NK-92 (cell line): Measurements from ENCODE around the gene DIS3L2.
"Not testable (repeated sequence)": the region's sequence is repeated elsewhere in the genome, so short reads cannot be mapped to it uniquely, and the experiment has no call there.

Experiments used
- DNase-seq: peaks from one replicate; lab custom pipeline; 2025; ENCODE audit not compliant: unreplicated experiment; lab: John Stamatoyannopoulos, UW

DIS3L2 gene

GRCh38 chr2:232316461-232317330 is 355.2 kb downstream of the DIS3L2 start:
- no peak for DNase-seq

- no peak for DNase-seq
These were observed 356.8 kb downstream of the DIS3L2 start for GRCh38 chr2:232318169-232318855.

- DNase-seq: no peak
These were observed 357.7 kb downstream of the DIS3L2 start for GRCh38 chr2:232319067-232319802.

GRCh38 chr2:232319803-232320442 is 358.4 kb downstream of the DIS3L2 start:
- no peak for DNase-seq

- no peak for DNase-seq
These were observed 358.9 kb downstream of the DIS3L2 start for GRCh38 chr2:232320443-232320803.

- no peak for DNase-seq
These were observed 359.8 kb downstream of the DIS3L2 start for GRCh38 chr2:232321156-232321816.

GRCh38 chr2:232321817-232322559 is 360.5 kb downstream of the DIS3L2 start:
- no peak for DNase-seq

GRCh38 chr2:232322560-232323327 is 361.2 kb downstream of the DIS3L2 start:
- no peak for DNase-seq

GRCh38 chr2:232323328-232323650 is 361.8 kb downstream of the DIS3L2 start:
- no peak for DNase-seq

- not testable (repeated sequence) for DNase-seq
These were observed 362.5 kb downstream of the DIS3L2 start for GRCh38 chr2:232323967-232324366.

- no peak for DNase-seq
These were observed 363.3 kb downstream of the DIS3L2 start for GRCh38 chr2:232324778-232325177.

- DNase-seq: no peak
These were observed 364.1 kb downstream of the DIS3L2 start for GRCh38 chr2:232325324-232326273.

GRCh38 chr2:232326274-232327104 is 365.0 kb downstream of the DIS3L2 start:
- not testable (repeated sequence) for DNase-seq

GRCh38 chr2:232327105-232328031 is 365.9 kb downstream of the DIS3L2 start:
- no peak for DNase-seq

GRCh38 chr2:232328032-232328422 is 366.5 kb downstream of the DIS3L2 start:
- DNase-seq: no peak
